ENCODE measurements around the gene PSME2. TPM values are rescaled to one million over a fixed set of nuclear protein-coding genes. Genes with fewer than 3 reads are reported as not detected.

Gene PSME2
- total RNA-seq, 1 experiment from 2014 or later = 126 TPM

GRCh38 chr14:24195186-24196070, 49.0 kb upstream of the PSME2 start, which contains the start of gene TM9SF1:
Gene TM9SF1 (minus strand): TSS chr14:24195441. CDS start chr14:24195019, 422 bp downstream.
- H3K56ac ChIP-seq (ENCODE audit: insufficient read length, low read depth, low read length) = no peak within 1 kb of the TSS
- no peak within 1 kb of the TSS for H3K23ac ChIP-seq (ENCODE audit: insufficient read length, low read depth, low read length)
- H3K79me2 ChIP-seq (ENCODE audit: insufficient read depth, low read length) = no peaks in the 10 kb centered on the region
- WGBS (ENCODE audit: extremely low coverage, insufficient read length, low lambda C conversion rate) = no CpG with 5 or more reads among the region's 89 CpGs
- no peak within 1 kb of the TSS for H2AFZ ChIP-seq (ENCODE audit: low read length)
- no peak within 1 kb of the TSS for H4K5ac ChIP-seq (ENCODE audit: insufficient read length, low read depth, low read length)
- H2AK5ac ChIP-seq (ENCODE audit: insufficient read length, low read length) = no peak within 1 kb of the TSS
- peaks cover 0 to 1% of the 10 kb centered on the region in 2 experiments; a peak in 2 of 5 replicates for H3K9me3 Mint-ChIP-seq
- H3K18ac ChIP-seq (ENCODE audit: insufficient read length, low read depth, low read length) = peak within 1 kb of the TSS; percentile 87
- no peaks in the 10 kb centered on the region for H3K9me3 ChIP-seq (ENCODE audit: control insufficient read depth, low read depth, low read length)
- H3T11ph ChIP-seq (ENCODE audit: low read length) = no peak within 1 kb of the TSS
- H3K4ac ChIP-seq (ENCODE audit: low read depth, low read length) = no peak within 1 kb of the TSS
- peak within 1 kb of the TSS; percentile 69 for H3K9ac ChIP-seq (ENCODE audit: extremely low read depth, insufficient read length, low read length)
- H2BK20ac ChIP-seq (ENCODE audit: low read depth, low read length, poor library complexity, severe bottlenecking) = no peak within 1 kb of the TSS
- H4K8ac ChIP-seq (replicated peaks; ENCODE audit: insufficient read length, low read depth, low read length) = no peak within 1 kb of the TSS
- H2BK12ac ChIP-seq (ENCODE audit: insufficient read length, low read depth, low read length) = peak within 1 kb of the TSS; percentile 17
- no peaks in the 10 kb centered on the region for H3K27me3 ChIP-seq (ENCODE audit: insufficient read depth, low read length)
- H3K27me3 Mint-ChIP-seq (ENCODE audit: low read depth) = no peaks in the 10 kb centered on the region
- peak within 1 kb of the TSS; percentile 69 for H2BK120ac ChIP-seq (ENCODE audit: low read depth, low read length, poor library complexity, severe bottlenecking)
- H4K20me1 ChIP-seq (ENCODE audit: control insufficient read depth, insufficient read depth, insufficient read length) = no peaks in the 10 kb centered on the region
- H3K4me3 Mint-ChIP-seq = peak within 1 kb of the TSS; percentile 92 to 98
- peak within 1 kb of the TSS; percentile 7 for H3K27ac ChIP-seq (ENCODE audit: insufficient read length, low read depth, low read length)
- H2BK5ac ChIP-seq (ENCODE audit: insufficient read length, low read length) = no peak within 1 kb of the TSS
- TF ChIP-seq CTCF (conservative IDR thresholded peaks at IDR 0.05) = no peak
- H3K4me1 Mint-ChIP-seq = peaks cover 24 to 26% of the 10 kb centered on the region in 2 experiments
- H2BK15ac ChIP-seq (ENCODE audit: low read depth, low read length) = no peak within 1 kb of the TSS; the same call in 1 of the 2 replicates
- no peak within 1 kb of the TSS for H4K91ac ChIP-seq (ENCODE audit: insufficient read length, low read depth, low read length)
- H3K23me2 ChIP-seq (ENCODE audit: insufficient read length, low read depth, low read length, poor library complexity, severe bottlenecking) = peaks cover 8% of the 10 kb centered on the region
- H3K4me1 ChIP-seq (ENCODE audit: insufficient read depth, low read length) = no peaks in the 10 kb centered on the region
- H3K36me3 Mint-ChIP-seq (ENCODE audit: insufficient read depth in 1 of 3, low read depth in 3 of 3) = peaks cover 17 to 52% (median 47%) of the 10 kb centered on the region in 3 experiments
- DNase-seq = peak; percentile 89
- peak within 1 kb of the TSS; percentile 94 for H3K14ac ChIP-seq (ENCODE audit: insufficient read depth, low read length)
- peak within 1 kb of the TSS; percentile 96 to 98 (median 97) for H3K27ac Mint-ChIP-seq
- H3K79me1 ChIP-seq (ENCODE audit: insufficient read depth, low read depth, low read length, poor library complexity, severe bottlenecking) = no peaks in the 10 kb centered on the region
- peak within 1 kb of the TSS; percentile 71 for H3K4me2 ChIP-seq (ENCODE audit: insufficient read depth, insufficient read length, low read length)
